Measurements from ENCODE around the gene APOF.
"Not testable (repeated sequence)": the region's sequence is repeated elsewhere in the genome, so short reads cannot be mapped to it uniquely, and the experiment has no call there.

GRCh38 chr12:56321610-56322009 lies 41.0 kb downstream of the APOF start:
- TF ChIP-seq CTCF (conservative IDR thresholded peaks at IDR 0.05 in 1 of 2, IDR thresholded peaks at IDR 0.05 in 1 of 2; ENCODE audit: low read depth in 1 of 2, low read length in 2 of 2); EZH2 (IDR thresholded peaks at IDR 0.05; ENCODE audit: low read length, missing control alignments): not testable (repeated sequence)

Data from fibroblast of lung (primary cell).